Mucosa of gallbladder (tissue), 1 donor: Measurements from ENCODE around the gene ST8SIA2. TPM values are rescaled to one million over a fixed set of nuclear protein-coding genes. Genes with fewer than 3 reads are reported as not detected.

Experiments used
- DNase-seq: peaks from one replicate; pipeline ENCODE4 v3.0.0-alpha.2; 2020; ENCODE audit warnings: low spot score
- total RNA-seq: library from RNA; stranded (reverse); gene quantifications from one replicate; pipeline ENCODE4 v1.2.1, GENCODE V29; 2021
- donor health status: DM: no; HTN: no; CAD: no.

The ST8SIA2 gene
- total RNA-seq, 1 donor from 2014 or later: 0.09 TPM

GRCh38 chr15:92492551-92493115, 99.0 kb downstream of the ST8SIA2 start:
- no peak for DNase-seq

DNA sequence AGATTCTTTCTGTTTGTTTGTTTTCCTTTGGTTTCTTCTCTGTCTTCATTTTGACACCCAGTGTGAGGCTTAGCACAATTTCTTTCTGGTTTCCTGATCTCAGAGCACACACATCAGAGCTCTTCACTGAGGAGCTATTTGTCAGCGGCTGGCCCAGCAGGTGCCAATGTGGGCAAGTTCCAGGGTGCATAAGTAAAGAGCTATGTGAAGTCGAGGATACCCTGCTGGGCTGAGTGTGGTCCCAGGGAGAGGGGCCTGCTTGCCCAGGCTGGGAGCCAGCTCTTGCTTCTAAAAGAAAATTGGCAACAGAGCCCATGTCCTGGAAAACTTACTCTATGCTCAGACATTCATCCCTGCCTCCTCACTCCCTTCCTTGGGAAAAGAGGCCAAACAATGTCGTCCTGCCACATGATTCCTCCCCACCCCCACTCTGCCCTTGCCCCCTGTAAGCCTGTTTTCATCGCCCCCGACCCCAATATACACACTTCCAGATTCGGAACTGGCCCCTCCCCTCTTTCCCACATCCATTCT, 101.2 kb downstream of the ST8SIA2 start:
- no peak for DNase-seq

- DNase-seq: no peak
Measured at GRCh38 chr15:92495446-92495845, 101.8 kb downstream of the ST8SIA2 start.

GRCh38 chr15:92499731-92500530, 106.2 kb downstream of the ST8SIA2 start:
- DNase-seq: no peak

- no peak for DNase-seq
Measured at GRCh38 chr15:92502336-92502735, 108.7 kb downstream of the ST8SIA2 start.

DNA sequence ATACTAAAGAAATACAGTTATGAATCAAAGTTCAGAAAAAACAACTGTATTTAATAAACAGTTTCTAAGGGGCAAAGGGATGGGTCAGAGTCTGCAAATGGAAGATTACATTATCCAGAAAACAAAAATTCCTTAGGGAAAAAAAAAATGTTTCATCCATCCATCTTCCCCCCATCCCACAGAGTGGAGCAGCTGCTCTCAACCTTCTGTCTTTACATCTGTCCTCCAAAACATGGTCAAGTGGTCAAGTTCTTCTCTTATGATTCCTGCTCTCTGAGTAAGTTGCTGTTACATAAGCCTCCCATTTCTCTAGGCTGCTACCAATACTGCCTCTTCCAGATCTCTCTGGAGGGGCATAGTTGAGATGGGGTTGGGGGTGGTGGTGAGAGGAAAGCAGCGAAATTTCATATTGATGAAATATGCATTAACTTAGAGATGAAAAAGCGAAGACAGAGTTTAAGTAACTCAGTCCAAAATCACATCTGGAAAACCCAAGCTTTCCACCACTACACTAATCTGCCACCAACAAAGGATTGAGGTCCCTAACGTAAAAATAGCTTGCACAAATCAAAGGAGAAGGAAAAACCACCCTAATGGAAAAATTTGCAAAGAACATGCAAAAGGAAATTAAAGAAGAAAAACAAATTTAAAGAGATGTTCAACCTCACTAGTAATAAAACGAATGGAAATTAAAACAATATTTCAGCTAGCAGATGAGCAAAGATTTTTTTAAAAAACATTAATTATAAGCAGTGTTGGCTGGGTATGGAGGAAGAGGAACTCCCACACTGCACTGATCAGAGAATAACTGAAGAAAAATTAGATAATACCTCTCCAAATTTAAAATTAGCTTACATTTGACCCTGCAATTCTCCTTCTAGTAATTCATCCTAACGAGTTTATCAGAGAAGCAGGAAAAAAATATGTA, 109.5 kb downstream of the ST8SIA2 start:
- DNase-seq: no peak

GRCh38 chr15:92503889-92504288, 110.2 kb downstream of the ST8SIA2 start:
- DNase-seq: no peak

DNA sequence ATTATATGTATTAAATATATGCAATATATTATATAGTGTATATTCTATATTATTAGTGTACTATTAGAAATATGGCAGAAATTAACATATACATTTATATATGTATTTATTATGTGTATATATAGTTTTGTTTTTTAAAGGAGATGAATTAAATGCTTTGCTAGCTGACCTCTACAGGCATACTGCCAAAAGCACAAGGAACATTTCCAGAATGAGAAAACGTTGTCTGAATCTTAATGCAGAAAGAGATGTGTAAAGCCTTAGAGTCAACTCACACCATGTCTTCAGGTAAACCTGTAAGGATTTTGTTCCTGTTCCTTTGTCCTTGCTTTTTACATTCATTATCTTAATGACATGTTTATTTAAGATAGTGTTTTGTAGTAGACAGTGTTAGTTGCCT, 111.9 kb downstream of the ST8SIA2 start:
- no peak for DNase-seq

- DNase-seq: no peak
Measured at GRCh38 chr15:92506506-92506905, 112.8 kb downstream of the ST8SIA2 start.

DNA sequence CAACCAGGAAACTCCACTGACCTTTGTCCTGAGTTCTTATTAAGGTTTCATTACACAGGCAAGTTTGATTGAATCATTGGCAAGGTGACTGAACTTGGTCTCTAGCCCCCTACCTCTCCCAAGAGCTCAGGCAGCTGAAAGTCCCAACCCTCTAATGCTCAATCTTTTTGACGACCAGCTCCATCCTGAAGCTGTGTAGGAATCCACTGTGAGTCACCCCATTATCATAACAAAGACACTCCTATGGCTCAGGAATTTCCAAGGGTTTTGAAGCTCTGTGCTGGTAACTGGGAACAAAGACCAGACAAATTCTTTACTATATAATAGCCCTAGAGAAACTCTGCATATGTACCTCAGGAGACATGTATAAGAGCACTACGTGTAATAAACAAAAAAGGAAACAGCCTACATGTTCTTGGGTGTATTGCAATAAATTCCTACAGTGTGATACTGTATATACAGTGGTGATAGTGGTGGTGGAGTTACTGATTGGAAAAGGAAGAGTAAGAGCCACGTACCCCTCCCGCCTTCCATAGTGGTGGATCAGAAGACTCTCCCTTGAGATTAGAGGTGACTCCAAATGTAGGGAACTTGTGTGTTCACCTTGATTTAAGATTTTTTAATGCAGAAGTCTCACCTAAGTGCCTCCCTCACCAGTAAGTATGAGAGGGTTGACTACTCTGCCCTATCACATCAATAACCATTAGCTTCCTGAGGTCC, 116.6 kb downstream of the ST8SIA2 start:
- no peak for DNase-seq
